ENCODE results near the gene CYP20A1.

DNA sequence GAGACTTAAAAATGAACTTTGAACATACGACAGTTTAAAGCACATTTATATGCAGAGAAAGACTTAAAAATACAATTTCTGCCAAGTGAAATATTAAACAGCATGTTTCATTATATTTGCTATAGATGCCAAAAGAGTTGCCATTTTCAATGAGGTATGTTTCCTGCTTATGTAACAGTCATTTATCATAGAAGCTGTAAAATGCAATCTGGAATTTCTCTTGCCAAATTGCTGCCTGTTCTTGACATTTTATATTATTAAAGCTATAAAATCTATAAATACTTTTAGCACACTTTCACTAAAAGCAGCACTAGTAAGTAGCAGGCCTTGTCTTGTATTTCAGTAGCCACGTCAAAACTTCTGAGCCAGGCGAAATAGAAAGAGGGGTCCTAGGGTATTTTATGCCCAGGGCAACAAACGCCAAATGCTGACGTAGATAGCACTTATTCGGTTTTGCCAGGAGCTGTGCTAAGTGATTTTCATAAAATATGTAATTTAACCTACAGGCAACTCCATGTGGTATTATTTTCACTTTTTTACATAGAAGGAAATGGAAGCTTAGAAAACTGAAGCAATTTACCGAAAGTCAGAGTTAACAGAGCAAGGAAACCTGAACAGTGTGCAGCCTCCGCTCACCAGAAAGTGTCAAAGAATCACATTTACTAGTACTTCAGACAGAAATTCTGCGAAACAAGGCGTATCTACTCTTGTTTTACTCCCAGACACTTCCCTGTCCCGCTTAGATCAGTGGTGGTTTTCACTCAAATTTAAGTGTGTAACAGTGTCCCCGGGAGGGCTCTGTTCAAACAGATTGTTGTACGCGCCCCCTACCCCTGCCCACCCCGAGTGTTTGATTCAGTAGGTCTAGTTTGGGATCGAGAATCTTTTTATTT is 1.2 kb upstream of the CYP20A1 start:
- TF ChIP-seq, protein P1, sequence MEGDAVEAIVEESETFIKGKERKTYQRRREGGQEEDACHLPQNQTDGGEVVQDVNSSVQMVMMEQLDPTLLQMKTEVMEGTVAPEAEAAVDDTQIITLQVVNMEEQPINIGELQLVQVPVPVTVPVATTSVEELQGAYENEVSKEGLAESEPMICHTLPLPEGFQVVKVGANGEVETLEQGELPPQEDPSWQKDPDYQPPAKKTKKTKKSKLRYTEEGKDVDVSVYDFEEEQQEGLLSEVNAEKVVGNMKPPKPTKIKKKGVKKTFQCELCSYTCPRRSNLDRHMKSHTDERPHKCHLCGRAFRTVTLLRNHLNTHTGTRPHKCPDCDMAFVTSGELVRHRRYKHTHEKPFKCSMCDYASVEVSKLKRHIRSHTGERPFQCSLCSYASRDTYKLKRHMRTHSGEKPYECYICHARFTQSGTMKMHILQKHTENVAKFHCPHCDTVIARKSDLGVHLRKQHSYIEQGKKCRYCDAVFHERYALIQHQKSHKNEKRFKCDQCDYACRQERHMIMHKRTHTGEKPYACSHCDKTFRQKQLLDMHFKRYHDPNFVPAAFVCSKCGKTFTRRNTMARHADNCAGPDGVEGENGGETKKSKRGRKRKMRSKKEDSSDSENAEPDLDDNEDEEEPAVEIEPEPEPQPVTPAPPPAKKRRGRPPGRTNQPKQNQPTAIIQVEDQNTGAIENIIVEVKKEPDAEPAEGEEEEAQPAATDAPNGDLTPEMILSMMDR (IDR thresholded peaks at IDR 0.05 in 2 of 3, conservative IDR thresholded peaks at IDR 0.05 in 1 of 3; ENCODE audit: insufficient read depth in 2 of 3, low read depth in 1 of 3, low read length in 3 of 3) = no peak
- TF ChIP-seq, protein P2, sequence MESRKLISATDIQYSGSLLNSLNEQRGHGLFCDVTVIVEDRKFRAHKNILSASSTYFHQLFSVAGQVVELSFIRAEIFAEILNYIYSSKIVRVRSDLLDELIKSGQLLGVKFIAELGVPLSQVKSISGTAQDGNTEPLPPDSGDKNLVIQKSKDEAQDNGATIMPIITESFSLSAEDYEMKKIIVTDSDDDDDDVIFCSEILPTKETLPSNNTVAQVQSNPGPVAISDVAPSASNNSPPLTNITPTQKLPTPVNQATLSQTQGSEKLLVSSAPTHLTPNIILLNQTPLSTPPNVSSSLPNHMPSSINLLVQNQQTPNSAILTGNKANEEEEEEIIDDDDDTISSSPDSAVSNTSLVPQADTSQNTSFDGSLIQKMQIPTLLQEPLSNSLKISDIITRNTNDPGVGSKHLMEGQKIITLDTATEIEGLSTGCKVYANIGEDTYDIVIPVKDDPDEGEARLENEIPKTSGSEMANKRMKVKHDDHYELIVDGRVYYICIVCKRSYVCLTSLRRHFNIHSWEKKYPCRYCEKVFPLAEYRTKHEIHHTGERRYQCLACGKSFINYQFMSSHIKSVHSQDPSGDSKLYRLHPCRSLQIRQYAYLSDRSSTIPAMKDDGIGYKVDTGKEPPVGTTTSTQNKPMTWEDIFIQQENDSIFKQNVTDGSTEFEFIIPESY (CRISPR knock-in tag; IDR thresholded peaks at IDR 0.05) = no peak
- TF ChIP-seq, protein P3, sequence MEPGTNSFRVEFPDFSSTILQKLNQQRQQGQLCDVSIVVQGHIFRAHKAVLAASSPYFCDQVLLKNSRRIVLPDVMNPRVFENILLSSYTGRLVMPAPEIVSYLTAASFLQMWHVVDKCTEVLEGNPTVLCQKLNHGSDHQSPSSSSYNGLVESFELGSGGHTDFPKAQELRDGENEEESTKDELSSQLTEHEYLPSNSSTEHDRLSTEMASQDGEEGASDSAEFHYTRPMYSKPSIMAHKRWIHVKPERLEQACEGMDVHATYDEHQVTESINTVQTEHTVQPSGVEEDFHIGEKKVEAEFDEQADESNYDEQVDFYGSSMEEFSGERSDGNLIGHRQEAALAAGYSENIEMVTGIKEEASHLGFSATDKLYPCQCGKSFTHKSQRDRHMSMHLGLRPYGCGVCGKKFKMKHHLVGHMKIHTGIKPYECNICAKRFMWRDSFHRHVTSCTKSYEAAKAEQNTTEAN (CRISPR knock-in tag; IDR thresholded peaks at IDR 0.05) = no peak
- TF ChIP-seq, protein P4, sequence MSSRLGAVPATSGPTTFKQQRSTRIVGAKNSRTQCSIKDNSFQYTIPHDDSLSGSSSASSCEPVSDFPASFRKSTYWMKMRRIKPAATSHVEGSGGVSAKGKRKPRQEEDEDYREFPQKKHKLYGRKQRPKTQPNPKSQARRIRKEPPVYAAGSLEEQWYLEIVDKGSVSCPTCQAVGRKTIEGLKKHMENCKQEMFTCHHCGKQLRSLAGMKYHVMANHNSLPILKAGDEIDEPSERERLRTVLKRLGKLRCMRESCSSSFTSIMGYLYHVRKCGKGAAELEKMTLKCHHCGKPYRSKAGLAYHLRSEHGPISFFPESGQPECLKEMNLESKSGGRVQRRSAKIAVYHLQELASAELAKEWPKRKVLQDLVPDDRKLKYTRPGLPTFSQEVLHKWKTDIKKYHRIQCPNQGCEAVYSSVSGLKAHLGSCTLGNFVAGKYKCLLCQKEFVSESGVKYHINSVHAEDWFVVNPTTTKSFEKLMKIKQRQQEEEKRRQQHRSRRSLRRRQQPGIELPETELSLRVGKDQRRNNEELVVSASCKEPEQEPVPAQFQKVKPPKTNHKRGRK (tag; IDR thresholded peaks at IDR 0.05) = no peak

All from K562 (cell line).